Esophagus muscularis mucosa (tissue), 3 donors: ENCODE data around the gene CTAGE4.
"Not testable (repeated sequence)": the region's sequence is repeated elsewhere in the genome, so short reads cannot be mapped to it uniquely, and the experiment has no call there.

Source experiments
- POLR2A ChIP-seq: fragments of 450-650 bp; IDR thresholded peaks from one replicate; pipeline ENCODE4 v1.6.1; 2017; ENCODE audit warnings: antibody characterized with exemption, moderate library complexity, mild to moderate bottlenecking, low read depth
- POLR2AphosphoS5 ChIP-seq, 2 donors: sonication (generic); formaldehyde crosslinking; IDR thresholded peaks; one replicate each; pipeline ENCODE4 v1.6.1; 2017; ENCODE audit warnings: antibody characterized with exemption in 2 of 2
- TF ChIP-seq, protein P1 (sequence below), 3 experiments: fragments of 200-600 bp in 2 of 3; fragments of 450-650 bp in 1 of 3; sonication (generic) in 2 of 3; IDR thresholded peaks; one replicate each; pipeline ENCODE4 v1.5.1; 2017 to 2019; ENCODE audit warnings: antibody characterized with exemption in 3 of 3, mild to moderate bottlenecking in 2 of 3, moderate library complexity in 1 of 3

DNA sequence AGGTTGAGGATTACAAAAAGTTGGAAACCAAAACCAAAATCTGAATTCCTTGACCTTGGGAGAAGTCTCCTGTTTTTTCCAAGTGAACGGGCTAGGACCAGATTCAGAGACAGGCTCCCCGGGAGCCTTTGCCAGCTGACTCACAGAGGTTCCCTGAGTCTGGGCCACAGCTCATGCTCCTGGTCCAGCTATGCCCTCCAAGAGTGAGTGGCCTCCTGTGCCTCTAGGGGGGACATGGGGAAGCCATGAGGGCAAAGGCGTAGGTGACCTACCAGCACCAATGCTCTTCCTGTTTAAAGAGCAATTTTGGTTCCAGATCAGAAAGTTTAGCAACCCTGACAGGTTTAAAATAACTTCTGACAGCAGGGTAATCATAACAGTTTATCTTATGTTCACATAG, 45.5 kb downstream of the CTAGE4 start:
- not testable (repeated sequence) for TF ChIP-seq POLR2A; POLR2AphosphoS5 (IDR thresholded peaks at IDR 0.05)
- TF ChIP-seq, protein P1, sequence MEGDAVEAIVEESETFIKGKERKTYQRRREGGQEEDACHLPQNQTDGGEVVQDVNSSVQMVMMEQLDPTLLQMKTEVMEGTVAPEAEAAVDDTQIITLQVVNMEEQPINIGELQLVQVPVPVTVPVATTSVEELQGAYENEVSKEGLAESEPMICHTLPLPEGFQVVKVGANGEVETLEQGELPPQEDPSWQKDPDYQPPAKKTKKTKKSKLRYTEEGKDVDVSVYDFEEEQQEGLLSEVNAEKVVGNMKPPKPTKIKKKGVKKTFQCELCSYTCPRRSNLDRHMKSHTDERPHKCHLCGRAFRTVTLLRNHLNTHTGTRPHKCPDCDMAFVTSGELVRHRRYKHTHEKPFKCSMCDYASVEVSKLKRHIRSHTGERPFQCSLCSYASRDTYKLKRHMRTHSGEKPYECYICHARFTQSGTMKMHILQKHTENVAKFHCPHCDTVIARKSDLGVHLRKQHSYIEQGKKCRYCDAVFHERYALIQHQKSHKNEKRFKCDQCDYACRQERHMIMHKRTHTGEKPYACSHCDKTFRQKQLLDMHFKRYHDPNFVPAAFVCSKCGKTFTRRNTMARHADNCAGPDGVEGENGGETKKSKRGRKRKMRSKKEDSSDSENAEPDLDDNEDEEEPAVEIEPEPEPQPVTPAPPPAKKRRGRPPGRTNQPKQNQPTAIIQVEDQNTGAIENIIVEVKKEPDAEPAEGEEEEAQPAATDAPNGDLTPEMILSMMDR (IDR thresholded peaks at IDR 0.05): not testable (repeated sequence)
